Central memory CD8-positive, alpha-beta T cell (primary cell): ENCODE measurements around the gene PDGFA.

Experiments
- ATAC-seq: fragments of 150-1000 bp; cut with Tn5 transposase; replicated peaks from 2 replicates; pipeline ENCODE4 v1.10.0; 2022; ENCODE audit warnings: mild to moderate bottlenecking, moderate FRiP score, moderate number of reproducible peaks; ENCODE audit not compliant: poor library complexity, severe bottlenecking; ENCODE audit errors: extremely low read depth
- DNase-seq, 2 donors: peaks; one replicate each; pipeline ENCODE4 v3.0.0; 2021; ENCODE audit warnings: low spot score in 2 of 2
- H3K27ac Mint-ChIP-seq: one replicate; pipeline ENCODE4 v1.8.0; 2022; ENCODE audit warnings: low read depth, mild to moderate bottlenecking, moderate library complexity, mixed read lengths
- H3K27me3 Mint-ChIP-seq: one replicate; pipeline ENCODE4 v1.8.0; 2022; ENCODE audit warnings: mixed read lengths
- H3K36me3 Mint-ChIP-seq: one replicate; pipeline ENCODE4 v1.8.0; 2022; ENCODE audit warnings: mild to moderate bottlenecking, moderate library complexity, mixed read lengths; ENCODE audit not compliant: insufficient read depth
- H3K4me1 Mint-ChIP-seq: one replicate; pipeline ENCODE4 v1.8.0; 2022; ENCODE audit warnings: mixed read lengths
- H3K4me3 Mint-ChIP-seq: one replicate; pipeline ENCODE4 v1.8.0; 2022; ENCODE audit warnings: mild to moderate bottlenecking, moderate library complexity, mixed read lengths
- H3K9me3 Mint-ChIP-seq: one replicate; pipeline ENCODE4 v1.8.0; 2022; ENCODE audit warnings: mixed read lengths

Gene PDGFA

DNA sequence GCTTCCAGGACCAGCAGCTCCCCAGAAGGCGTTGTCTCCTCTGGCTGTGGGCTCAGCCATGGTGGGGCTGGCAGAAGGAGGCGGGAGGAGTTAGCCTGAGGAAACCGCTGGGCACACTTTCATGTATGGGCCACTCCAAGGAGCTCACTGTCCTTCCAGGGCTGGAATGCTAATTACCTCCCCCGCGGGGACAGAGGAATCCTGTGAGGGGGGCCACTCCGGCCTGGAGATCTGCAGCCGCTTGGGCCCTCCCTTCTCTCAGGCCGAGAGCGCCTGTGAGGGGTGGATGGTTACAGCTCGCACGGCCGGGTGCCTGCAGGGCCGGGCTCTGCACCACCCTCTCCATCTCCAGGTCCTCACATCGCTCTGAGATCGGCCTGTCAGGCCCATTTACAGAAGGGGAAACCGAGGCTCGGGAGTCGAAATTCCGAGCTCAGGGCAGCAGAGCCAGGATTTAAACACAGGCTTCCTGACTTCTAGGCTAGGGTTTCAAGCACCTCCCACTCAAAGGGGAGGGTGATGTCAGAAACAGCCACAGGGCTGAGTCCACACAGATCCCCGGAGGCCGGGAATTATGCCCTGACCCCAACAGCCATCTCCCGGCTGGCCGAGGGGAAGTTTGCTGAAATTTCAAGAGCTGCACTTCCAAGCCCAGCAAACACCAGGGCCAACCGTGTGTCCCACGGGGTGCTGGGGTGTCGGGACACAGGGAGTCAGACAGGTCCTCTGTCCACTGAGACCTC is 59.1 kb downstream of the PDGFA start:
- DNase-seq = no peak
- H3K36me3 Mint-ChIP-seq = no peaks in the 10 kb centered on the region
- no peaks in the 10 kb centered on the region for H3K4me1 Mint-ChIP-seq
- no peak overlapping the region for H3K4me3 Mint-ChIP-seq
- H3K27me3 Mint-ChIP-seq = no peaks in the 10 kb centered on the region
- no peak for ATAC-seq
- H3K9me3 Mint-ChIP-seq = no peaks in the 10 kb centered on the region
- no peak overlapping the region for H3K27ac Mint-ChIP-seq

DNA sequence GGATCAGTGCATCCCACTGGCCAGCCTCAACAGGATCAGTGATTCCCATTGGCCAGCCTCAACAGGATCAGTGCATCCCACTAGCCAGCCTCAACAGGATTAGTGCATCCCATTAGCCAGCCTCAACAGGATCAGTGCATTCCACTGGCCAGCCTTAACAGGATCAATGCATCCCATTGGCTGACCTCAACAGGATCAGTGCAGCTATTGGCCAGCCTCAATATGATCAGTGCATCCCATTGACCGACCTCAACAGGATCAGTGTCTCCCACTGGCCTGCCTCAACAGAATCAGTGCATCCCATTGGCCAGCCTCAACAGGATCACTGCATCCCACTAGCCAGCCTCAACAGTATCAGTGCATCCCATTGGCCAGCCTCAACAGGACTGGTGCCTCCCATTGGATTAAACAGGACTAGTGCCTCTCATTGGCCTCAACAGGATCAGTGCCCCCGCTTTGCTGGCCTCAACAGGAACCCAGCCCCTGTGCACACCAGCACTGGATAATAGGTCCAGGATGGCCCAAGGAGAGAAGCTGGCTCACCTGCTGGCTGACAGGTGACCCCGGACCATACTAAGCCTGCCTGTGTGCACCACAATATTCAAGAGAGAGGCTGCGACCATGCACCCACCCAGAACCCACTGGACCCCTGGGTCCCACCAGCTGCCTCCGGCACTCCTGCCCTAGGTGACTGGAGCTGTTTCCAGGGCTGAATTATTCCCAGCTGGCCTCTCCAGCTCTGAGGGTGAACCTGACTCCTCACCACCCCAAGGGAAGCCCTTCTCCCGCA is 59.9 kb downstream of the PDGFA start:
- Mint-ChIP-seq H3K4me3 (no peak overlapping the region), H3K27ac (no peak overlapping the region), H3K36me3 (no peaks in the 10 kb centered on the region), H3K27me3 (no peaks in the 10 kb centered on the region), H3K9me3 (no peaks in the 10 kb centered on the region), H3K4me1 (no peaks in the 10 kb centered on the region)
- DNase-seq = no peak
- no peak for ATAC-seq

DNA sequence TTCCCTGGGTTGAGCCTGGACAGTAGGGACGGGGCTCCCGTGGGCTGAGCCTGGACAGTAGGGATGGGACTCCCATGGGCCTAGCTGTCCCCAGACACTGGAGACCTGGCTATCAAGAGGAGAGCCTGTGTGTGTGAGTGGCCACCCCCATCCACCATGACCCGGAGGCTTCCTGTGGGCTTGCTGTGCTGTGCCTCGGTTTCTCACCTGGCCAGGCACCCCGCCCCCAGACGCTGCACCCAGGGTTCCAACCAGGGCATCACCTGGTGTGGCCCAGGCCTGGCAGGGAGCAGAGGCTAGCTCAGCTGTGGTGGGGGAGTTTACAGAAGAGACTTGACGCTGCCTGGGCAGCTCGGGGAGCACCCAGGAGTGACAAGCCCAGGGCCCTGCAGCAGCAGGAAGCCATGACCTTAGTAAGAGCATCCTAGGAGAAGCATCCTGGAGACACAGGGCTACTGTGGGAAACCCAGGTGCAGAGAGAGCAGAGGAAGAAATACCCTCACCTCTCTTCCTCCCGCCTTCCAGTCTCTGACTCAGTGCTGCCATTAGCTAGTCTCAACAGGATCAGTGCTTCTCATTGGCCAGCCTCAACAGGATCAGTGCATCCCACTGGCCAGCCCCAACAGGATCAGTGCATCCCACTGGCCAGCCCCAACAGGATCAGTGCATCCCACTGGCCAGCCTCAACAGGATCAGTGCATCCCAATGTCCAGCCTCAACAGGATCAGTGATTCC is 61.0 kb downstream of the PDGFA start:
- H3K4me3 Mint-ChIP-seq = no peak overlapping the region
- ATAC-seq (no peak), DNase-seq (no peak)
- H3K36me3 Mint-ChIP-seq = no peaks in the 10 kb centered on the region
- H3K4me1 Mint-ChIP-seq = no peaks in the 10 kb centered on the region
- H3K27ac Mint-ChIP-seq = no peak overlapping the region
- no peaks in the 10 kb centered on the region for H3K27me3 Mint-ChIP-seq
- no peaks in the 10 kb centered on the region for H3K9me3 Mint-ChIP-seq

DNA sequence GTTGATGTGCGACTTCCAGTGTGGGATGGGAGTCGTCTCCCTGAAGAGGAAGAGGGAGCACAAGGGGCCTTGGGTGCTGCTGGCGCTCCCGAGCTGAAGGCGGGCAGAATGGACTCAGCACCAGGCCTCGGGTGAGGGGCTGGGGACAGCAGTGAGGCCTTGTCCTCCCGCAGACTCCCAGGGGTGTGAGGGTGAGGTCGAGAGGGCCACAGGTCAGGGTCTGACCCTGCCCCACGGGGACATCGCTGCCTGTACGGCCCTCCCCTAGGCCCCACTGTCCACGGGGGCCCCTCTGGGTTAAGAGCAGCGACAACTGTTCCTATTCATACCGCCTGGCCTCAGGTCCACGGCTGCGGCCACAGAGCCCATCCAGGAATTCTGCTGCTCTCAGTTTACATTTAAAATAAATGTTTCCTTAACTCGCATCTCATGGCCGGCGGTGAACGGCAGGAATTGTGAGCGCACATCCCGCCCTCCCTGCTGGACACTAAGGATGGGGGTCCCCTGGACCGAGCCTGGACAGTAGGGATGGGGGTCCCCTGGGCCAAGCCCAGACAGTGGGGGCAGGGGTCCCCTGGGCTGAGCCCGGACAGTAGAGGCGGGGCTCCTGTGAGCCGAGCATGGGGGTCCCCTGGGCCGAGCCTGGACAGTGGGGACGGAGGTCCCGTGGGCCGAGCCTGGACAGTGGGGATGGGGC is 61.7 kb downstream of the PDGFA start:
- no peaks in the 10 kb centered on the region for H3K27me3 Mint-ChIP-seq
- H3K36me3 Mint-ChIP-seq = no peaks in the 10 kb centered on the region
- no peaks in the 10 kb centered on the region for H3K9me3 Mint-ChIP-seq
- no peaks in the 10 kb centered on the region for H3K4me1 Mint-ChIP-seq
- DNase-seq (no peak), ATAC-seq (no peak)
- no peak overlapping the region for H3K27ac Mint-ChIP-seq
- no peak overlapping the region for H3K4me3 Mint-ChIP-seq

DNA sequence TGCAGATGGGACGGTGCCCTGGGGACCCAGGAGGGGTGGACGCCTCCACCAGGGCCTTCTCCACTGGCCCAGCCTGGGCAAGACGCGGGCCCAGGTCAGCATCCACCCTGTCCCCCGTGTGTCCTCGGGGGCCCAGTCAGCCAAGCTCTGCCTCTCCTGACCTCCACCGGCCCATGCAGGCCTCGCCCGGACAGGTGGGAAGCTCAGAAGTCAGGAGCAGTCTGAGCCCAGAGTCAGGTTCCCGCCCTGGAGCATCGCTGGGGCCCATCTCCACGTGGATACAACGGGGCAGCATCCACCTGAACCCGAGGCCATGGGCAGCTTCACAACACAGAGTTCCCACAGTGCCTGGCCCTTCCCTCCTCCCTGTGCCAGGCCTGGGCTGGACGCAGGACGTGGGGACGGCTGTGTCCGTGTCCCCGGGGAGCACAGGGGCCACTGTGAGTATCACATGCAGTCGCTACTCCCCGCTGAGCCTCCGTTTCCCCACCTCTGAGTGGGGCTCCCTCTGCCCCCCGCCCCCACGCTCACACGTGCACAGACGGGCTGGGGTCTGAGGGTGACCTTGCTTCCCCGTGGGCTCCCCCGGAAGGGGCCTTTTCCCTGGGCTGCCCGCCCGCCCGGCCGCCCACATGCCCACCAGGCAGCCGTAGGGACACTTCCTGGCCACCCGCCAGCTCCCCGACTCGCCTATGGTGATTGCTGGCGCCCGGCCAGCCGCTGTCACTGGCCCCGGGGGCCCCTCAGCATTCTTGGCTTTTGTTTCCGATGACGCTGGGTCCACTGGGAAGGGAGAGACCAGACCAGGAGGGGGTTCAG is 64.3 kb downstream of the PDGFA start:
- H3K4me3 Mint-ChIP-seq = no peak overlapping the region
- peaks cover 15% of the 10 kb centered on the region for H3K27me3 Mint-ChIP-seq
- no peaks in the 10 kb centered on the region for H3K36me3 Mint-ChIP-seq
- no peak for DNase-seq
- ATAC-seq = no peak
- H3K4me1 Mint-ChIP-seq = peaks cover 8% of the 10 kb centered on the region
- H3K27ac Mint-ChIP-seq = no peak overlapping the region
- no peaks in the 10 kb centered on the region for H3K9me3 Mint-ChIP-seq

DNA sequence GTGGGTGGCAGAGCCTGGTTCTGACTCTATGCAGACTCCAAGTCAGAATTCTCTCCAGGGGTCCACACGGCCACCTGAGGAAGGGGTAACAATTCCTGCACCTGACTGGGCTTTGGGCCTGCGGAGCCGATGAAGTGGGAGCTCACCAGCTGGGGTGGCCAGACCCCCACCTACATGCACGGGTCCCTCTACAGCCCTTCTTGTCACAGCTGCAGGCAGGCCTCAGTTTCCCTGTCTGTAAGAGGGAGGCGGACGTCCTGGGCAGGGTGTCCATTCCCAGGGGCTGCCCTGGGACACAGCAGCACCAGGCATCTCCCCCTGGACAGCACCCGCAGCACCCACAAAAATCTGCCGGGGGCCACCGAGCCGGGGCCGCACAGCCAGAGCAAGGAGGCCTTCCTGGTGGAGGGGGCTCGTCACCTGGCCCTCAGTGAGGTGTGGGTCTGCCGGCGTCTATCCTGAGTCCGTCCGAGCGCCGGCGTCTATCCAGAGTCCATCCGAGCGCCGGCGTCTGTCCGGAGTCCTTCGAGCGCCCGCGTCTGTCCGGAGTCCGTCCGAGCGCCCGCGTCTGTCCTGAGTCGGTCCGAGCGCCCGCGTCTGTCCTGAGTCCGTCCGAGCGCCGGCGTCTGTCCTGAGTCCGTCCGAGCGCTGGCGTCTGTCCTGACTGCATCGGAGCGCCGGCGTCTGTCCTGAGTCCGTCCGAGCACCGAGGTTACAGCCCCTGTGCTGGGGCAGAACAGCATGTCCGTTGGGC is 65.1 kb downstream of the PDGFA start:
- Mint-ChIP-seq H3K36me3 (no peaks in the 10 kb centered on the region), H3K9me3 (no peaks in the 10 kb centered on the region), H3K4me1 (peaks cover 10% of the 10 kb centered on the region), H3K27ac (no peak overlapping the region), H3K27me3 (peaks cover 15% of the 10 kb centered on the region), H3K4me3 (no peak overlapping the region)
- DNase-seq = no peak
- ATAC-seq = no peak

DNA sequence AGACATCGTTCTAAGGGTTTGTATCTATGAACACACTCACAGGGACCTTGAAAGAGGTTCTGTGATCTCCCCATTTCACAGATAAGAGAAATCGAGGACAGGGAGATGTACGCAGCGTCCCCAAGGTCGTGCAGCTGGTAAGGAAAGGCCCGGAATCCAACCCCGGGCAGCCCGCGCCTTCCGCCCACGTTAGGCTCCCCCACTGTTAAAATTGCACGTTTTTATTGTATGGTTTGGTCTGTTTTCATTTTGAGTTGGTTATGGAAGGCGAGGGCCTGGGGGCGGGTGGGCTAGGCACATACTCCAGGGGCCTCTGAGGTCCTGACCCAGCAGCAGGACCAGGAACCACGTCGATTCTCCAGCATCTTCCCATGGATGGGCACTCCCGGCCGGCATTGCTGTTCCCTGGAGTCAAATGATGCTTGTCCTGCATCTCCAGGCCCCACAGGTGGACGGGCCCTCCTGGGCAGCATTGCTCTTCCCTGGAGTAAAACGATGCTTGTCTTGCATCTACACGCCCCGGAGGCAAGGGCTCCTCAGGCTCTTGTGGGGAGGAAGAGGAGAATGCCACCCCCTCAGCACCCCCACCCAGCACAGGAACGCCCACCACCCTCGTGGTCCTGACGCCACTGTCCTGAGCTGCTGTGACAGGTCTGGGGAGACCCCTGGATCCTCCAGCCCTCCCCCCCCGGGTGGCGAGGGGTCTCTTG is 65.9 kb downstream of the PDGFA start:
- H3K9me3 Mint-ChIP-seq = no peaks in the 10 kb centered on the region
- no peak overlapping the region for H3K27ac Mint-ChIP-seq
- peaks cover 18% of the 10 kb centered on the region for H3K4me1 Mint-ChIP-seq
- no peak overlapping the region for H3K4me3 Mint-ChIP-seq
- DNase-seq = no peak
- no peak for ATAC-seq
- H3K36me3 Mint-ChIP-seq = no peaks in the 10 kb centered on the region
- peaks cover 15% of the 10 kb centered on the region for H3K27me3 Mint-ChIP-seq

DNA sequence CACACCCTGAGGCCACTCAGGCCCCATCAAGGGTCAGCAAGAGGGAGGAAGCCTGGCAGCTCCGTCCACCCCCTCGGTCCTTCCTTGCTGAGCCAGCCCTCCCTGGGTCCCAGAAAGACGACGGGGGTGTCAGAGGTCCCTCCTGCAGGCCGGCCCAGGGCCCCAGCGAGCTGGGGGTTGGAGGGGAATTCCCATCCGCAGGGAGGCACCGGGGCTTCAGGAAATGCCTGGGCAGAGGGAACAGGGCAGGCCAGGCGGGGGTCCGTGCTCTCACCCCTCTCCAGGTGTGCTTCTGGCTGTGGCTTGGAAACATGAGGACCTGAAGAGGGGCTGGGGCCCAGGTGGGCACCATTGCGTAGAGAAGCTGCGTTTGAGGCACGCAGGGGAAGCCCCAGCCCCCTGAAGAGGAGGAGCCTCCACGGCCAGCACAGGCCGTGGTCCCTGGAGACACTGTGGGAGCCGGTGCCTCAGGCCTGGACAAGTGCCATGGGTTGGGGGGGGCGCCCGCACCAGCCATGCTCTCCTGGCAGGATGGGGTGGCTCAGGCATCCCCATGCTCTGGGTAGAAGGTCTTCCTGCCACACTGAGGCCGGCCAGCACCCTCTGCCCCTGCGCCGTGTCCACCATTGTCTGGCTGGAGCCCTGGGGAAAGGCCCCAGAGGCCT is 66.7 kb downstream of the PDGFA start:
- no peak for ATAC-seq
- no peak overlapping the region for H3K4me3 Mint-ChIP-seq

DNA sequence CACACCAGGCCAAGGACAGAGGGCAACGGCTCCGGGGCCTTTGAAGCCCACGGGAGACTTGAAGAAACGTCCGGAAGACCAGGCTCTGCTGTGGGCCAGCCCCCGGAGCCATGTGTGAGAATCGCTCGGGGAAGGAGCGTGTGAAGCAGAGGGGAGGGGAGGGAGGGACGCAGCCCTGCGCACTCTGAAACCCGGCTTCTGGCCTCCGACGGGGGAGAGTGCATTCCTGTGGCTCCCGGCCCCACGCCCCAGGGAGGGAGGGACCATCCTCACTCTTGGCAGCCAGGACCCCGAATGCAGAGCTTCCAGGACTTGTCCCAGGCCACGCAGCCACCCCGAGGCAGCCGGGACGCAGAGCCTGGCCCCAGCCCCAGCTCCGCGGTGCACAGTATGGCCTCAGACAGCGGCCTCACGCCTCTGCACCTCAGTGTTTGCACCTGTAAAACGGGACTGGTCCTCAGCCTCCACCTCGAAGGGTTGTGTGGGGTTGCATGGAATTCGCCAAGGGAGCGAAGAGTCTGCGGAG is 67.4 kb downstream of the PDGFA start:
- Mint-ChIP-seq H3K9me3 (no peaks in the 10 kb centered on the region), H3K27ac (no peak overlapping the region), H3K4me1 (peaks cover 18% of the 10 kb centered on the region), H3K36me3 (no peaks in the 10 kb centered on the region), H3K4me3 (no peak overlapping the region), H3K27me3 (peaks cover 15% of the 10 kb centered on the region)
- ATAC-seq = no peak
- DNase-seq = no peak

More for the DNA sequence above, 66.7 kb downstream of the PDGFA start:
- DNase-seq = no peak
- H3K27me3 Mint-ChIP-seq = peaks cover 15% of the 10 kb centered on the region
- no peaks in the 10 kb centered on the region for H3K9me3 Mint-ChIP-seq
- H3K36me3 Mint-ChIP-seq = no peaks in the 10 kb centered on the region
- H3K27ac Mint-ChIP-seq = no peak overlapping the region
- peaks cover 18% of the 10 kb centered on the region for H3K4me1 Mint-ChIP-seq
